HG03342 (cell line): ENCODE measurements around the gene ERCC6L2.

Source experiments
- ATAC-seq: cut with Tn5 transposase; IDR thresholded peaks from one replicate; pipeline ENCODE4 v1.9.1; 2021; ENCODE audit warnings: mild to moderate bottlenecking, moderate library complexity; ENCODE audit not compliant: unreplicated experiment

Gene ERCC6L2

DNA sequence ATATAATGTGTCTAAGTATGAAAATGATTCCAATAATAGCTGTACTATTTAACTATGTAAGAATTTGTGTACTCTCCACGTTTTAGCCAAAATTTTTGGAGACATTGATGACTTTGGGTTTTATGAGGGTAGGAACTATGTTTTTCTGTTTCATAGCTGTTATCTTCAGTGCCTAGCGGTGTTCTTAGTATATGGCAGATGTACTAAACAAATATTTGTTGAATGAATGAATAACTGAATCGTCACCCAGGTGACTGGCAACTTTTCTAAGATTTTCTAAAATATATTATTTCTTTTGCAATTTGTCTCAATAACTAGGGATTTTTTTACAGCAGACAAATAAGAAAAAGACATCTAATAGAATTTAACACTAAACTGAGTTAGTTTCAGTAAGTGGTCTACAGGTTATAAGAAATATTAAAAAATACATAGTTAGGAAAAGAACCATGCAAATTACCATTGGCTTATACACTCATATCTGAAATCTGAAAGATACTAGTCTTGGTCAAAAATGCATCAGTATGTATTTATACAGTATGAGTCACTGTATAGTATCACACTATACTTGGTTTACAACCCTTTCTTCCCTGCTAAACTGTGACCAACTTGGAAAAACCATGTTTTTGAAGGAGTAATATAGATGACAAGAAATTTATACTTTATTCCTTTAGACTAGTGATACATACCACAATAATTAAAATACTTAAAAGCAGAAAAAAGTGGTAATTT lies 10.5 kb upstream of the ERCC6L2 start:
- ATAC-seq, result no peak

DNA sequence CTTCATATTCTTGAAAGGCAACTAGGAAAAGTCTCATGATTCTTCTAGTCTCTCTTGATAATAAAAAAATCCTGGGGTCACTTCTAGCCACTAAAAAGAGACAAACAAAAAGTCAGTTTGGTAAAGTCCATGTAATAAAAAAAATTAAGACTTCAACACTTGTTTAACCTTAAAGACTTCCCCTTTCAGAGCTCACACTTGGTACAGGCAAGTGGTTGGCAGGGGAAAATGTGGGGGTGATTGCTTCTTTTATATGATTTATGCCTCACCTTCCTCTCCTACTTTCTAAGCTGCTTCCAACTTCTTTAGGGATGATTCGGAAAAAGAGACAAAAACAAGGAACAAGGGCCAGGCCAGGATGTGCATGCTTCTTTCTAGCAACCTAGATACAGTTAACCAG lies 5.1 kb upstream of the ERCC6L2 start:
- ATAC-seq, result no peak

DNA sequence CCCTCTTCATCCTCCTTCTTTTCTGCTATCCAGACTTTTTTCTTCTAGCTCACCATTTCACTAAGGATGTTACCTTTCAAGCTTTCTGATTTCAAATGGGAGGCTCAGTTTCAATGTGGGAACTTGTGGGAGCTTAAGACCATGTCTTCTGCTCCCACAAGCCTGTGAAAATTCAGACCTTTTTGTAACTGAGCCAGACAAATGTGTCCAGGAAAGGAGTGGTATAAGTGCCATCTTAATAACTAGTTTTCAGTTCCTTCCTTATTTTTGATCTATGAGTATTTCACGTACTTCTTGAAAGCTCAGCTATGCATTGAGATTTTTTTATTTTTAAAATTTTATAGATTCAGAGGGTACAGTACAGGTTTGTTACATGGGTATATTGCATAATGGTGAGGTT lies 4.6 kb upstream of the ERCC6L2 start:
- ATAC-seq, result no peak

DNA sequence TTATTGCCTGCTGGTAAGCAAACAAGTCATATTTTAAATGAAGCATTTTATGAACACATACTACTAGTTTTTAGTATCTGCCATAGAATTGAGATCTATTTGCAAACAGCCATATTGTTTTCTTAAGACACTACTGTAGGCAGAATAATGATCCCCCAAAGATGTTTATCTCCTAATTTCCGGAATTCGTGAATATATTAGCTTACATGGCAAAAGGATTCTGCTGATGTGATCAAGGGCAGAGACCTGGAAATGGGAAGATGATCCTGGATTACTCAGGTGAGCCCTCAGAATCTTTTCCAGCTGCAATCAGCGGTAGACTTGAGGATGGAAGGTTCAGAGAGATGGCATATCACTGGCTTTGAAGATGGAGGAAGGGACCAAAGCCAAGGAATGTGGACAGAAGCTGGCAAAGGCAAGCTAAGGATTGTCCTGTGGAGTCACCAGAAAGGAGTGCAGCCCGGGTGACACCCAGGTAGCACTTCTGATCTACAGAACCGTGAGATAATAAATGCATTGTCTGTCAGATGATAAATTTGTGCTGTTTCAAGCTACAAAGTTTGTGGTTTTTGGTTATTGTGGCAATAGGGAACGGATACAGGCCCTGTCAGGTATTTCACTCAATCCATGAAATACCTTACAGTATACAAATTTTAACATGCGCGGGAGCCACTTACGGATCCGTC lies 1.0 kb upstream of the ERCC6L2 start:
- no peak for ATAC-seq

DNA sequence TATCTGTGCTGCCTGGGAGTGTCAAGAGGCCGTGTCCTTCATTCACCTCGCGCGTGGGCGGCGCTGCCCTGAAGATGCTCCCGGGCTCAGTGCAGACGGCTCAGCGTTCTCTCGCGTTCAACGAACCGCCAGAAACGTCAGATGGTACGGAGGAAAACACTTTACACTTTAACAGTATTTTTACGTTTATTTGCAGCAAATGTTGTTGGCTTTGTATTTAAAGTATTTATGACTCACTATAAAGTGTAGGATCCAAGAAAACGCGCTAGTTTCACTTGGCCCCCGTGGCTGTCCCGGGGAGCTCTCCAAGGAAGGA lies 544 bp upstream of the ERCC6L2 start:
- no peak for ATAC-seq

DNA sequence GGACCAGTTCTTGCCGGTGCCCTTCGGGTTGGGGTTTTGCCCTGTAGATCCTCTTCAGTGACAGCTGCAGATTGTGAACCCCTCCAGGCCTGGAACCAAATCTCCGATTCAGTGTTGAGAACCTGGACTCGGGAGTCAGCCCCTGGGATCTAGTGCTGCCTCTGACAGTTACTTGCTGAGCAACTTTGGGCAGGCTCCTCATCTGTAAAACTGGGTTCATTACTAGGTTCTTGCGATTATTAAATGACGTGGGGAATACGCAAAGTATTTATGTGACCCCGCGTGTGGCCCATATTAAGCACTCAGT lies 600 bp downstream of the ERCC6L2 start:
- no peak for ATAC-seq

DNA sequence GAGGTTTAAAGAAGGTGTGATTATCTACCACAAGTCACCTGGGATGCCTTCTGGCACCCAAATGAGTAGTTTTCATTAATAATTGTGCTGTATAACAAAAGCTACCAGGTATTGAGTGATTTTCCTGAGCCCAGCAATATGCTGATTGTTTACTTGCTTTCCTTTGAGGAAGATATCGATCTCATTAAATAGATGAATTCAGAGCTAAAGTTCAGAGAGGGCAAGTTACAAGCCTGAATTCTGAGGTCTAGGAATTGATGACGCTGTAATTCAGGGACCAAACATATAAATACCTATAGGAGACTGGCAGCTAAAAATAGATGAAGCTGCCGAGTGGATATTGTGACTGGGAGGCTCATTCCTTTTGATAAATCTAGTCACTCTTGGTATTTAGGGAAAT lies 1.1 kb downstream of the ERCC6L2 start:
- no peak for ATAC-seq

DNA sequence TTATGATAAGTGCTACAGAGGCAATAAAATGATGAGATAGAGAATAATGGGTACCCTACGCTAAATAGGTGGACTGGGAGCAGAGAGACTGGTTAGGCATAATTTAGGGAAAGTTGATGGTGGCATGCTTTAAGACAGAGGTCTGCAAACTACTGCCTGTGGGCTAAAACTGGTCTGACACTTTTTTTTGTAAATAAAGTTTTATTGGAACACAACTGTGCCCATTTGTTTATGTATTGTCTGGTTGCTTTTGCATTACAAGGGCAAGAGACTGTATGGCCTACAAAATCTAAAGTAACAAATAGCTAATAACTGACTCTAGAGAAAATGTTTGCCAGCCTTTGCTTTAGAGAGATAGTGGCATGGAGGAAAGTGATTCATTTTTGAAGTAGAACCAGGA lies 2.5 kb downstream of the ERCC6L2 start:
- no peak for ATAC-seq

DNA sequence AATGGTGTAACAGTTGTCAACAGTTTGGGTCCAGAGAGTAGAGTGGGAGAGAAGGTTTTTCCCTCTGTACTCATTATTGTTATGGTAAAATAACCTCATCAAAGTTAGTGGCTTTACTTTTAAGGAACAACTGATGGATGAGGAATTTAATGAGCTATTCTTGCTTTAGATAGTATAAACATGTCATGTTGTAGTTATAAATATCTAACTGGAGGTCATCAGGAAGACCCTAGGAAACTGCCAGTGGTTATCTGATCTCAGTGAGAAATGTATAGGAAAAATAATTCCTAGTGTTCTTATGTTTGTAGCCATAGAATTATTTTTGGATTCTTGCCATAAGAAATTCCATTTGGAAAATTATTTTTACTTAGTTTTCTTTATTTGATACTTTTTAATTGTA lies 4.1 kb downstream of the ERCC6L2 start:
- no peak for ATAC-seq

DNA sequence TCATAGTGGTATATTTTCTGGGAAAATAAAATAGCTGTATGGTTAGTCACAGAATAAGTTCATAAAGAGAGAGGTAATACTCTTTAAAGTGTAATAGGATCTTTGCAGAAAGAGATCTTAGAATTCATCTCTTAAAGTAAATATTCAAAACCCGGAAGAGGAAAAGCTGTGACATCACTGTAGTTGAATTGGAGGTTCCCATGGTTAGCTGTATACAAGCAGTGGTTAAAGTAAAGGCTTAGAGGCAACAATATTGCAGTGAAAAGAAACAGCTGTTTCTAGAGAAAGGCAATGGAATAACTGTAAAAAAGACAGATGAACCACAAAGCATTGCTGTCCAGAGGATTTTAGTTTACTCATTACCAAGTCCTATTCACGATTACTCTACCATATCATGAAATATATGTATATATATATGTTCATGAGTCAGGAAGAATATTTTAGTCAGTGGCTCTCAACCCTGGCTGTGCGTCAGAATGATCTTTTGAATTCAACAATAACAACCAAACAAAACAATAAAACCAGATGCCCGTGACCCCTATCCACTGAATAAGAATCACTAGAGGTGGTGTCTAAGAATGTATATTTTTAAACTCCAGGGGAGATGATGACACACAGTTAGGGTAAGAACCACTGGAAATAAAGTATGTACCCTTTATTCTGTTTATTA lies 4.7 kb downstream of the ERCC6L2 start:
- ATAC-seq, result no peak

DNA sequence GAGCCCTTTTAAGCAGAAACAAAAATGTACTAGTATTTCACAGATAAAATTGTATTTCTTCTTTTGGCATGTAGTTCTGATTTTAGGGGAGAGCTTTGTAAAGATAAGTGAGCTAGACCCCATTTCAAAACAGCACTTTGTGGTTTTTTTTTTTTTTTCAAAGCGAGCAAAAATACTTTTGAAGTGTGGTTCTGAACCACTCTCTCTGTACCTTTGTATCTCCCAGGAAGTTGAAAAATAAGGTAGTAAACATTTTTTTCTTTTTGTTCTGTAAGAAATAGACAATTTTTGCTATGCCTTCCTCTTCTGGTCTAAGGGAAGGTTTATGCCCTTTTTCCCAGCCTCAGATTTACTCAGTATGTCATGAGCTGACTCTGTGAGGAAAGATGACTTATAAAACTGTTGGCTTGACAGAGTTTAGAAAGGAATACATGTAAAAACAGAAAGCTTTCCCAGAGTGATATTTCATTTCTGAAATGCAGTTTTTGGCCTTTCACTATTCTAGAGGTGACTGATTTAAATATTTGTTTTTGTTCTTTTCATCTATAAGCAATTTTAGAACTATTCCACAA lies 12.5 kb downstream of the ERCC6L2 start:
- no peak for ATAC-seq

DNA sequence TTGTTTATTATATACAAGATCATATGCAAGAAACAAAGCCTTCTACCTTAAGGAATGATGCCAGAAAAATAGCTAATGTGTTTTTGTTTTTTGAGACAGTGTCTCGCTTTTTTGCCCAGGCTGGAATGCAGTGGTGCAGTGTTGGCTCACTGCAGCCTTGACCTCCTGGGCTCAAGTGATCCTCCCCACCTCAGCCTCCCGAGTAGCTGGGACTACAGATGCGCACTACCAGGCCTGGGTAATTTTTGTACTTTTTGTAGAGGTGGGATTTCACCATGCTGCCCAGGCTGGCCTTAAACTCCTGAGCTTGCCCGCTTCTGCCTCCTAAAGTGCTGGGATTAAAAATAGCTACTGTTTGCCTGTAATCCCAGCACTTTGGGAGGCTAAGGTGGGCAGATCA lies 15.1 kb downstream of the ERCC6L2 start:
- ATAC-seq, result no peak

DNA sequence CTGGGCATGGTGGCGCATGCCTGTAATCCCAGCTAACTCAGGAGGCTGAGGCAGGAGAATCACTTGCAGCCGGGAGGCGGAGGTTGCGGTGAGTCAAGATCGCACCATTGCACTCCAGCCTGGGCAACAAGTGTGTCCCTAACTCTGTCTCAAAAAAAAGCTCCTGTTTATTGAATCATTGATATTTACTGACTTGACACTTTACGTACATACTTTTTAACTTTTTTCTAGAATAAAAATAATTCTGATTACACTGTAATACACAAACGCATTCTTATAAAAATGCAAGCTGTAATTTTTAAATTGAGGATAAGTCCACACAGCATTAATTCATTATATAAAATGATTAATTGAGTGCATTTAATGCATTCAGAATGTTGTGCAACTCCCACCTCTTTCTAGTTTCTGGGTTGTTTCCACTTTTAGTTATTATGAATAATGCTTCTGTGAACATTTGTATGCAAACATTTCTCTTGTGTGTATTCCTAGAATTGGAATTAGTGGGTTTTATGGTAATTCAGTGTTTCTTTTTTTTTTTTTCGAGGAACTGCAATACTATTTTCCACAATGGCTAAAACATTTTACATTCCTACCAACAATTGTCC lies 15.7 kb downstream of the ERCC6L2 start:
- ATAC-seq, result no peak

DNA sequence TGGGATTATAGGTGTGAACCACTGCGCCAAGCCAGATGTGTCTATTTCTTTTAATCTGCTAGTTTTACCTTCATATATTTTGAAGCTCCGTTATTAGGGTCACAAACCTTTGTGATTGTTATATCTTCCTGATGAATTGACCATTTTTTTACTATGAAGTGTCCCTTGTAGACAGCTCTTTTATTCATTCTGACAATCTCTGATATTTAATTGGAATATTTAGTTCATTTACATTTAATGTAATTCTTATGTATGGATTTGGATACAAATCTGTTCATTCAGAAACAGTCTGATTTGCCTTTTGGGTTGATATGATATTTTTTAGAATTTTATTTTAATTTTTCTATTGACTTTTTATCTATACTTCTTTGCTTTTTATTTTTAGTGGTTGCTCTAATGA lies 17.2 kb downstream of the ERCC6L2 start:
- ATAC-seq, result no peak

DNA sequence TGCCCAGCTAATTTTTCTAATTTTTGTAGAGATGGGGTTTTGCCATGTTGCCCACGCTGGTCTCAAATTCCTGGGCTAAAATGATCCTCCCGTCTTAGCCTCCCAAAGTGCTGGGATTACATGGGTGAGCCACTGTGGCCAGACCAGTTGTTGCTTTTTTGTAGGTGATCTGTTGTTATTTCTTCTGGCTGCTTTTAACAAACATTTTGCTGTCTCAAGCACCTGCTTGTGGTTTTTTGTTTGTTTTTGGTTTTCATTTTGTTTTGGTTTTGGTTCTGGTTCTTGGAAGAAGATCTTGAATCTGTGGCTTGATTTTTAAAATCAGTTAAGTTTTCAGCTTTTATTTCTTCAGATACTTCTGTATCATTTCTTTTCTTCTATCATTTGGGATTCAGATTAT lies 21.1 kb downstream of the ERCC6L2 start:
- ATAC-seq, result no peak

DNA sequence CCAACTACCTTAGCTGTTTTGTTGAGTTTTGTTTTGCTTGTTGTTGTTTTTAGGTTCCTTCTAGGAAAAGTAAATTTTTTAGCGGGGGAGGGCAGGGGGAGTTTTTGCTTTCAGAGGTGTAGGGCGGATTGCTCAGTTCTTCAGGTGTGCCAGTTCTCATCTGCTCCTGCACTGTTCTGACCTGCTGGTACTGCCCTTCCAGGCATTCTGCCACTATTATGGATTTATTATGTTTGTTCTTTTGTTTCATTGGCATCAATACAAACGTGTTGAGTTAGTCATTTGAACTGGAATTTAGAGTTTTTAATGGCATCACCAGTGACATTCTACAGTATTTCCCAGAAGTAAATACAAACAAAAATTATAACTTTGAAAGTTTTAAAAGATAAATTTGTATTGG lies 26.0 kb downstream of the ERCC6L2 start:
- ATAC-seq, result no peak

DNA sequence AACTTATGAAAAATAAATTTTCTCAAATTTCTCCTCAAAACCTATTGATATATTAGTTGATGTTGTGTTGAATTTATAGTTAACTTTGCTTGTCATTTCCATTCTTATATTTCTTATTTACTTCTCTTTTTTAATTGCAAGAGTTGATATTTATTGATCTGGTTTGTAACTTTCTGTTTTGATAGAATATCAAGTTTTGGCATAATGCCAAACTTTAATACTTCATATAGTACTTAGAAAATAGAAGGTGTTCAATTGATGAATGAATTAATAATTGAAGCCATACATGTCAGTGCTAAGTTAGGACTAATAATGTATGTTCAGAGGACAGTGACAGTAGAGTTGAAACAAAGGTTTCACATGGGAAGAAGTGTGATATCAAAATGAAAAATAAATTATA lies 27.9 kb downstream of the ERCC6L2 start:
- no peak for ATAC-seq

DNA sequence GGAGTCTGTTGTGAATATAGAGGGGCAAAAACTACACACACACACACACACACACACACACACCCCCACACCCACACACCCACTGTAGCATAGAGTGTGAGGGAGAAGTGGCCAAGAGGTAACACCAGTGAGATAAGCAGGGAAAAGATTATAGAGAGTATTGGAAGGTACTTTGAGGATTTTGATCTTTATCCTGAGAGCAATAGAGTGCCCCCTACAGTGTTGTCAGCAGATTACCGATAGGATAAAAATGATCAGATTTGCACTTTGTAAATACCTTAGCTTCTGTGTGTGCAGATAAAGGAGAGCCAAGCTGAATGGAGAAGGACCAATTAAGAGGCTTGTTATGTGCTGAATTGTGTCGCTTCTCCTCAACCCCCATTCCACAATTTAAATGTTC lies 32.3 kb downstream of the ERCC6L2 start:
- no peak for ATAC-seq

DNA sequence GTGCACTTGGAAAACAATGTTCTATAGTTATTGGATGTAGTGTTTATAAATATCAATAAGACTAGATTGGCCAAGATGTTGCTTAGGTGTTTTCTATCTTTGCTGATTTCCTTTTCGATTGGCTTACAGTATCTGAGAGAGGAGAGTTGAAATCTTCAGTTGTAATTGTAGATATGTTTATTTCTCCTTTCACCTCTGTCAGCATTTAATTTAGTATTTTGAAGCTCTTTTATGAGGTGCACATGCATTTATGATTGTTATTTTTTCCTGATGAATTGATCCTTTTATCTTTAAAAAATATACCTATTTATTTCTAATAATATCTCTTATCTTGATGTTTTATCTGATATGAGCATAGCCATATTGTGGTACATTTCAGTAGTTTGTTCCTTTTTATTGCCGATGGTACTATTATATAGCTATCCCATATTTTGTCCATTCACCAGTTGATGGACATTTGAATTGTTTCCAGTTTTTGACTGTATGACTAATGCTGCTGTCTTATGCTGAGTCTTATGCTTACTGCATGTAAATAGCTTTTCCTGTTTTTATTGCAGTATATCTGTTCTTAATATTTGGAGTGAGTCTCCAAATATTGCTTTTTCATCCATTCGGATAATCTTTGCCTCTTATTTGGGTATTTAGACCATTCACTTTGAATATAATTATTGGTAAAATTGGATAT lies 34.7 kb downstream of the ERCC6L2 start:
- no peak for ATAC-seq

DNA sequence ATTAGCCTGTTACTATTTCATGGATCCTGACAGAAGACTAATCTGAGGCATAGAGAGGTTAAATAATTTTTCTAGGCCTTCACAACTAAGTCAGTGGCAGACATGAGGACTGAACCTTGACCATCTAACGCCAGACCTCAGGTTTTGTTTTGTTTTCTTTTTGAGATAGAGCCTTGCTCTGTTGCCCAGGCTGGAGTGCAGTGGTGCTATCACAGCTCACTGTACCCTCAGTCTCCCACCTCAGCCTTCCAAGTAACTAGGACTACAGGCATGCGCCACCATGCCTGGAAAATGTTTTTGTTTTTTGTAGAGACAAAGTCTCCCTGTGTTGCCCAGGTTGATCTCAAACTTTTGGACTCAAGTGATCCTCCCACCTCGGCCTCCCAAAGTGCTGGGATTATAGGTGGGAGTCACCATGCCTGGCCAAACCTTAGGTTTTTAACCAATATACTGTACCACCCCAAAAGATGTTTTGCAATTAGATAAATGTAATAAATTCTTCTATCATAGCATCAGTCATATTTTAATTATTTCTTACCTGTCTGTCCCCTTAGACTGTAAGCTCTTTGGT lies 35.4 kb downstream of the ERCC6L2 start:
- no peak for ATAC-seq

DNA sequence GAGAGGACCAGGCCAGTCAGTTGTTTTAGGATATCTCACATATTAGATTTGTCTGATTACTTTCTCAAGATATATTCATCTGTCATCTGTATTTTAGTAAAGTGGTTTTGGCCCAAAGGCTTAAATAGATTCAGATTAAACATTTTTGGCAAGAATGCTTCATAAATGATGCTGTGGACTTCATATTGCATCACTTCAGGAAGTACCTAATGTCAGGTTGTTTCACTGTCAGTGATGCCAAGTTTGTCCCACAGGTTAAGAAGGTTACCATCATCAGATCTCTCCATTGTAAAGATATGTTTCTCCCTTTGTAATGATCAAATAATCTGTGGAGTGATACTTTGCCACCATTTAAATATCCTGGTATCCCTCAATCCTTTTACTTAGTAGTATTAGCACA lies 37.3 kb downstream of the ERCC6L2 start:
- no peak for ATAC-seq
